ENCODE results near the gene ALDH18A1. TPM values are rescaled to one million over a fixed set of nuclear protein-coding genes. Genes with fewer than 3 reads are reported as not detected.

Gene ALDH18A1
- total and polyA plus RNA-seq, 4 donors: 10.0 to 35.0 (median 25.2) TPM

GRCh38 chr10:95600158-95600557 lies 56.4 kb downstream of the ALDH18A1 start:
- H3K27me3 ChIP-seq (ENCODE audit: control insufficient read depth in 4 of 4, insufficient read depth in 4 of 4, low read length in 3 of 4): no peaks in the 10 kb centered on the region
- DNase-seq (ENCODE audit: low spot score): no peak
- H3K27ac ChIP-seq (ENCODE audit: low read depth in 1 of 2, low read length in 2 of 2): no peak overlapping the region
- 89% methylated on average over 4 of the region's 4 CpGs for WGBS
- H3K4me1 ChIP-seq (ENCODE audit: control insufficient read depth in 4 of 4, insufficient read depth in 4 of 4, low read length in 3 of 4): no peaks in the 10 kb centered on the region
- H3K9me3 ChIP-seq (ENCODE audit: control insufficient read depth in 4 of 4, low read length in 3 of 4): no peaks in the 10 kb centered on the region
- TF ChIP-seq NR2F2 (IDR thresholded peaks at IDR 0.05) (no peak), ATF3 (IDR thresholded peaks at IDR 0.05) (no peak), ZBTB33 (IDR thresholded peaks at IDR 0.05) (no peak), MAX (IDR thresholded peaks at IDR 0.05) (no peak)
- no peak overlapping the region for H3K9ac ChIP-seq (ENCODE audit: low read depth in 1 of 2, low read length in 2 of 2)
- H3K36me3 ChIP-seq (ENCODE audit: control insufficient read depth in 4 of 4, insufficient read depth in 3 of 4, low read depth in 1 of 4, low read length in 3 of 4): peaks cover 0 to 3% (median under 1%) of the 10 kb centered on the region in 4 donors
- no peak overlapping the region for H3K4me3 ChIP-seq (ENCODE audit: low read depth in 1 of 3, low read length in 3 of 3)

- DNase-seq (ENCODE audit: low spot score): no peak
- Histone ChIP-seq H3K36me3 (ENCODE audit: control insufficient read depth in 4 of 4, insufficient read depth in 3 of 4, low read depth in 1 of 4, low read length in 3 of 4) (no peaks in the 10 kb centered on the region), H3K9me3 (ENCODE audit: control insufficient read depth in 4 of 4, low read length in 3 of 4) (no peaks in the 10 kb centered on the region), H3K27me3 (ENCODE audit: control insufficient read depth in 4 of 4, insufficient read depth in 4 of 4, low read length in 3 of 4) (no peaks in the 10 kb centered on the region), H3K9ac (ENCODE audit: low read depth in 1 of 2, low read length in 2 of 2) (no peak overlapping the region), H3K4me1 (ENCODE audit: control insufficient read depth in 4 of 4, insufficient read depth in 4 of 4, low read length in 3 of 4) (no peaks in the 10 kb centered on the region), H3K4me3 (ENCODE audit: low read depth in 1 of 3, low read length in 3 of 3) (no peak overlapping the region), H3K27ac (ENCODE audit: low read depth in 1 of 2, low read length in 2 of 2) (no peak overlapping the region)
- TF ChIP-seq JUND (IDR thresholded peaks at IDR 0.05) (no peak), HNF4A (conservative IDR thresholded peaks at IDR 0.05) (peak in 1 of 2 donors; percentile 9), ATF3 (IDR thresholded peaks at IDR 0.05) (no peak), MAX (IDR thresholded peaks at IDR 0.05) (no peak), EGR1 (IDR thresholded peaks at IDR 0.05; ENCODE audit: low read depth in 2 of 2) (no peak), TAF1 (conservative IDR thresholded peaks at IDR 0.05) (no peak)
- 95% methylated on average over 1 of the region's 1 CpG for WGBS
These were observed 58.7 kb downstream of the ALDH18A1 start for GRCh38 chr10:95597788-95598187.

GRCh38 chr10:95588025-95588424 lies 68.5 kb downstream of the ALDH18A1 start:
- H3K27ac ChIP-seq (ENCODE audit: low read depth in 1 of 2, low read length in 2 of 2): no peak overlapping the region
- H3K9ac ChIP-seq (ENCODE audit: low read depth in 1 of 2, low read length in 2 of 2): no peak overlapping the region
- no peak for DNase-seq (ENCODE audit: low spot score)
- no peaks in the 10 kb centered on the region for H3K27me3 ChIP-seq (ENCODE audit: control insufficient read depth in 4 of 4, insufficient read depth in 4 of 4, low read length in 3 of 4)
- WGBS: 84% methylated on average over 1 of the region's 1 CpG
- H3K4me3 ChIP-seq (ENCODE audit: low read depth in 1 of 3, low read length in 3 of 3): no peak overlapping the region
- H3K36me3 ChIP-seq (ENCODE audit: control insufficient read depth in 4 of 4, insufficient read depth in 3 of 4, low read depth in 1 of 4, low read length in 3 of 4): no peaks in the 10 kb centered on the region
- H3K4me1 ChIP-seq (ENCODE audit: control insufficient read depth in 4 of 4, insufficient read depth in 4 of 4, low read length in 3 of 4): no peaks in the 10 kb centered on the region
- H3K9me3 ChIP-seq (ENCODE audit: control insufficient read depth in 4 of 4, low read length in 3 of 4): no peaks in the 10 kb centered on the region
- TF ChIP-seq GABPA (IDR thresholded peaks at IDR 0.05 in 1 of 2, conservative IDR thresholded peaks at IDR 0.05 in 1 of 2): no peak
- no peak for TF ChIP-seq REST (IDR thresholded peaks at IDR 0.05)
- TF ChIP-seq TAF1 (conservative IDR thresholded peaks at IDR 0.05): no peak
- no peak for TF ChIP-seq ZBTB33 (IDR thresholded peaks at IDR 0.05)
- no peak for TF ChIP-seq JUND (IDR thresholded peaks at IDR 0.05)
- TF ChIP-seq HNF4A (conservative IDR thresholded peaks at IDR 0.05): no peak
- TF ChIP-seq ATF3 (IDR thresholded peaks at IDR 0.05): no peak
- no peak for TF ChIP-seq MAX (IDR thresholded peaks at IDR 0.05)
- TF ChIP-seq HNF4G (IDR thresholded peaks at IDR 0.05): no peak
- TF ChIP-seq FOXA1 (IDR thresholded peaks at IDR 0.05): no peak
- TF ChIP-seq CTCF (IDR thresholded peaks at IDR 0.05; ENCODE audit: low read depth, low read length, missing input control): no peak
- no peak for TF ChIP-seq NR2F2 (IDR thresholded peaks at IDR 0.05)
- no peak for TF ChIP-seq SP1 (IDR thresholded peaks at IDR 0.05)
- TF ChIP-seq EGR1 (IDR thresholded peaks at IDR 0.05; ENCODE audit: low read depth in 2 of 2): no peak

Measured in liver (tissue), 9 donors.